HepG2 (cell line): ENCODE data around the gene CRYZL1. TPM values are rescaled to one million over a fixed set of nuclear protein-coding genes. Genes with fewer than 3 reads are reported as not detected.

Source experiments
- ATAC-seq: fragments of 200-7000 bp; cut with Tn5 transposase; 3 replicates; pipeline ENCODE4 v1.9.1; 2020; ENCODE audit warnings: mild to moderate bottlenecking, moderate library complexity
- BruUV-seq: library from RNA; stranded (reverse); fragments of 400-500 nt; replicated peaks from 2 replicates; lab custom pipeline; 2021; lab: Mats Ljungman, UMichigan
- CTCF ChIA-PET: fragments of 300-600 bp; formaldehyde crosslinking; extraction: SDS; loops from one replicate; lab custom pipeline; 2021; ENCODE audit warnings: low total read pairs, inconsistent platforms, low intra/inter-chr PET ratio; lab: Yijun Ruan, JAX
- POLR2A ChIA-PET: fragments of 350-600 bp; sonication (Branson Sonifier 250); formaldehyde crosslinking; loops from one replicate; lab custom pipeline; 2020; ENCODE audit warnings: antibody characterized with exemption, inconsistent platforms; lab: Yijun Ruan, JAX
- DNase-seq: peaks from one replicate; pipeline ENCODE4 v3.0.0-alpha.2; 2015; ENCODE audit warnings: low spot score
- FAIRE-seq: peaks from 3 replicates; lab custom pipeline; 2011; peaks lifted over from hg19 to GRCh38; lab: Jason Lieb, UNC
- H2AFZ ChIP-seq: one replicate; pipeline ENCODE4 v1.6.1; 2011; ENCODE audit warnings: low read length, inconsistent platforms
- H3K27ac ChIP-seq: fragments of 300-600 bp; 3 replicates; pipeline ENCODE4 v1.8.0; 2011; ENCODE audit warnings: mixed run types, mild to moderate bottlenecking, mixed read lengths, low read length, inconsistent platforms; ENCODE audit not compliant: insufficient read depth; ENCODE audit errors: extremely low read length
- H3K27me3 ChIP-seq, 2 experiments: fragments of 200-600 bp in 1 of 2; 2 replicates in 1 of 2; 3 replicates in 1 of 2; pipeline versions ENCODE4 v1.6.0 to v1.8.0; 2011; ENCODE audit warnings: low read length in 2 of 2, mild to moderate bottlenecking in 2 of 2, moderate library complexity in 2 of 2, inconsistent platforms in 1 of 2; ENCODE audit not compliant: insufficient read depth in 2 of 2, control insufficient read depth in 1 of 2
- H3K36me3 ChIP-seq, 2 experiments: fragments of 200-600 bp in 1 of 2; replicated peaks in 1 of 2; 2 replicates in 1 of 2; 3 replicates in 1 of 2; pipeline versions ENCODE4 v1.5.1 to v1.8.0; 2011; ENCODE audit warnings: low read length in 2 of 2, inconsistent platforms in 1 of 2; ENCODE audit not compliant: insufficient read depth in 2 of 2, control insufficient read depth in 1 of 2
- H3K4me1 ChIP-seq: 2 replicates; pipeline ENCODE4 v1.5.1; 2012; ENCODE audit warnings: low read length, inconsistent platforms; ENCODE audit not compliant: insufficient read depth
- H3K4me2 ChIP-seq: 2 replicates; pipeline ENCODE4 v1.6.0; 2011; ENCODE audit warnings: low read depth, low read length, inconsistent platforms
- H3K4me3 ChIP-seq, 3 experiments: fragments of 200-600 bp in 1 of 3; sonication (generic), shearing (Covaris generic) in 1 of 3; replicated peaks in 1 of 3; 2 replicates each; pipeline ENCODE4 v1.5.1; 2011 to 2016; ENCODE audit warnings: low read length in 3 of 3, inconsistent platforms in 2 of 3, low read depth in 2 of 3, mild to moderate bottlenecking in 2 of 3, control low read depth in 1 of 3, mixed read lengths in 1 of 3; ENCODE audit not compliant: insufficient read depth in 1 of 3
- H3K79me2 ChIP-seq: one replicate; pipeline ENCODE4 v1.6.1; 2011; ENCODE audit warnings: low read length, inconsistent platforms; ENCODE audit not compliant: insufficient read depth
- H3K9ac ChIP-seq: 2 replicates; pipeline ENCODE4 v1.6.0; 2011; ENCODE audit warnings: mild to moderate bottlenecking, low read depth, low read length, inconsistent platforms; ENCODE audit not compliant: insufficient read depth
- H3K9me3 ChIP-seq: 2 replicates; pipeline ENCODE4 v1.5.1; 2012; ENCODE audit warnings: mild to moderate bottlenecking, low read length
- H4K20me1 ChIP-seq: 2 replicates; pipeline ENCODE4 v1.6.0; 2011; ENCODE audit warnings: inconsistent platforms, mild to moderate bottlenecking, low read length, moderate library complexity; ENCODE audit not compliant: insufficient read depth
- ATF2 ChIP-seq: sonication (generic); formaldehyde crosslinking; IDR thresholded peaks from 2 replicates; pipeline ENCODE4 v1.4.0; 2020; ENCODE audit warnings: missing genetic modification reagents
- FUBP1 ChIP-seq: sonication (generic); formaldehyde crosslinking; IDR thresholded peaks from 2 replicates; pipeline ENCODE4 v1.5.1; 2020; ENCODE audit warnings: missing genetic modification reagents, mild to moderate bottlenecking, borderline replicate concordance
- HHEX ChIP-seq: IDR thresholded peaks from 2 replicates; pipeline ENCODE4 v1.6.1; 2016; ENCODE audit warnings: control low read depth
- MED13 ChIP-seq: sonication (generic); formaldehyde crosslinking; IDR thresholded peaks from 2 replicates; pipeline ENCODE4 v1.5.0; 2020; ENCODE audit warnings: missing genetic modification reagents
- REXO4 ChIP-seq: sonication (generic); formaldehyde crosslinking; IDR thresholded peaks from 2 replicates; pipeline ENCODE4 v1.8.0; 2022; ENCODE audit warnings: missing genetic modification reagents, mild to moderate bottlenecking, borderline replicate concordance
- SATB2 ChIP-seq: sonication (generic); formaldehyde crosslinking; IDR thresholded peaks from 2 replicates; pipeline ENCODE4 v1.5.0; 2020; ENCODE audit warnings: missing genetic modification reagents
- SIX1 ChIP-seq: sonication (generic); formaldehyde crosslinking; IDR thresholded peaks from 2 replicates; pipeline ENCODE4 v1.4.0; 2020; ENCODE audit warnings: missing genetic modification reagents, borderline replicate concordance
- SP4 ChIP-seq: sonication (generic); formaldehyde crosslinking; IDR thresholded peaks from 2 replicates; pipeline ENCODE4 v1.8.1; 2023; ENCODE audit warnings: mild to moderate bottlenecking, missing genetic modification reagents
- TAF1 ChIP-seq: sonication (generic); formaldehyde crosslinking; IDR thresholded peaks from 2 replicates; pipeline ENCODE4 v1.4.0; 2020; ENCODE audit warnings: missing genetic modification reagents
- ZBTB33 ChIP-seq: sonication (generic); formaldehyde crosslinking; IDR thresholded peaks from 2 replicates; pipeline ENCODE4 v1.4.0; 2020; ENCODE audit warnings: missing genetic modification reagents
- ZSCAN20 ChIP-seq: sonication (generic); formaldehyde crosslinking; IDR thresholded peaks from 2 replicates; pipeline ENCODE4 v1.4.0; 2020; ENCODE audit warnings: missing genetic modification reagents, mild to moderate bottlenecking, borderline replicate concordance
- WGBS: methylation state at CpG from one replicate; pipeline ENCODE4 v1.1.6; 2017; ENCODE audit warnings: low lambda C conversion rate; 5-methylcytosine and 5-hydroxymethylcytosine counted together
- in situ Hi-C: cut with HindIII; loops from 2 replicates; pipeline ENCODE4 v1.10.0; 2017; ENCODE audit warnings: low pct_unique_long_range_greater_than_20kb; ENCODE audit not compliant: extremely low pct_ligation_motif_present
- intact Hi-C: fragments of 100-400 bp; cut with micrococcal nuclease; formaldehyde crosslinking; loops from one replicate; pipeline ENCODE4 v1.10.0; 2022; ENCODE audit not compliant: unreplicated experiment
- polyA plus RNA-seq, 8 experiments: library from polyadenylated mRNA; depleted of rRNA in 3 of 8; stranded (reverse) in 7 of 8; unstranded in 1 of 8; fragments of >200 nt; fragmentation: Illumina TruSeq in 4 of 8; extraction: Trizol in 4 of 8; gene quantifications; 2 replicates each; pipeline versions ENCODE4 v1.2.1 to v1.2.3, GENCODE V29; 2011 to 2016; ENCODE audit warnings: low read depth in 4 of 8, missing spikeins in 1 of 8, mixed read lengths in 1 of 8; ENCODE audit not compliant: insufficient read depth in 1 of 8
- total RNA-seq, 5 experiments: library from RNA; depleted of rRNA; stranded (reverse); fragments of >200 nt; fragmentation: Illumina TruSeq; extraction: Trizol; gene quantifications; 2 replicates each; pipeline ENCODE4 v1.2.3, GENCODE V29; 2016; ENCODE audit warnings: low read depth in 1 of 5

Gene CRYZL1
- total and polyA plus RNA-seq, 2 of the 13 experiments (the other 11 are each of a cell fraction or from before 2014, with no cell fraction given), result 20.3 to 27.7 TPM

GRCh38 chr21:33664135-33664534 lies 22.6 kb upstream of the CRYZL1 start (continued):
- TF ChIP-seq ZBTB33 (CRISPR knock-in tag), result no peak
- no peak for TF ChIP-seq MED13
- no peak for TF ChIP-seq FUBP1 (CRISPR knock-in tag)
- TF ChIP-seq SP4 (CRISPR knock-in tag), result no peak
- no peak for TF ChIP-seq TAF1 (CRISPR knock-in tag)
- no peak for TF ChIP-seq REXO4 (CRISPR knock-in tag)
- TF ChIP-seq HHEX (CRISPR knock-in tag), result no peak

GRCh38 chr21:33663241-33663640 lies 21.7 kb upstream of the CRYZL1 start:
- no peak for TF ChIP-seq ZSCAN20 (CRISPR knock-in tag)
- TF ChIP-seq SATB2 (CRISPR knock-in tag), result no peak
- TF ChIP-seq ATF2 (CRISPR knock-in tag), result no peak
- no peak for TF ChIP-seq SIX1 (CRISPR knock-in tag)
- no peaks in the 10 kb centered on the region for H3K27me3 ChIP-seq
- H3K36me3 ChIP-seq, result no peaks in the 10 kb centered on the region; a peak in 1 of 5 replicates
- H3K4me3 ChIP-seq, result no peak overlapping the region
- no peak for FAIRE-seq
- H3K27ac ChIP-seq, result no peak overlapping the region
- H3K9me3 ChIP-seq, result peaks cover 4% of the 10 kb centered on the region; the same call in 1 of the 2 replicates
- 99% methylated on average over 2 of the region's 2 CpGs for WGBS
- H3K4me1 ChIP-seq, result peaks cover 8% of the 10 kb centered on the region
- DNase-seq, result no peak
- H4K20me1 ChIP-seq, result no peaks in the 10 kb centered on the region
- in situ Hi-C loops (no loop called here), intact Hi-C loops (no loop called here)
- CTCF ChIA-PET, result no interaction called here
- H3K9ac ChIP-seq, result no peak overlapping the region
- peaks cover 42% of the 10 kb centered on the region for H3K79me2 ChIP-seq
- no TSS peak for BruUV-seq
- no peak overlapping the region for H2AFZ ChIP-seq
- H3K4me2 ChIP-seq, result no peak overlapping the region
- POLR2A ChIA-PET, result no interaction called here
- ATAC-seq, result no peak
